Mononuclear cell (primary cell): ENCODE measurements around the gene KAT7. TPM values are rescaled to one million over a fixed set of nuclear protein-coding genes. Genes with fewer than 3 reads are reported as not detected.
A peak's percentile ranks its signal among the peaks of the same experiment; 100 is the strongest.

Experiments used
- H3K27me3 ChIP-seq: 2 replicates; pipeline ENCODE4 v1.6.0; 2011; ENCODE audit warnings: low read length, control low read depth; ENCODE audit not compliant: insufficient read depth
- H3K4me1 ChIP-seq: 2 replicates; pipeline ENCODE4 v1.5.1; 2011; ENCODE audit warnings: mild to moderate bottlenecking, low read length, control low read depth; ENCODE audit not compliant: insufficient read depth
- H3K4me3 ChIP-seq: 2 replicates; pipeline ENCODE4 v1.5.1; 2011; ENCODE audit warnings: mild to moderate bottlenecking, low read length, moderate library complexity
- H3K9me3 ChIP-seq: 2 replicates; pipeline ENCODE4 v1.5.1; 2011; ENCODE audit warnings: low read depth, mild to moderate bottlenecking, control low read depth, low read length
- total RNA-seq: library from RNA; depleted of rRNA; stranded (reverse); fragments of >200 nt; gene quantifications from one replicate; pipeline ENCODE4 v1.2.3, GENCODE V29; 2012

KAT7 gene
- total RNA-seq = 133 TPM

DNA sequence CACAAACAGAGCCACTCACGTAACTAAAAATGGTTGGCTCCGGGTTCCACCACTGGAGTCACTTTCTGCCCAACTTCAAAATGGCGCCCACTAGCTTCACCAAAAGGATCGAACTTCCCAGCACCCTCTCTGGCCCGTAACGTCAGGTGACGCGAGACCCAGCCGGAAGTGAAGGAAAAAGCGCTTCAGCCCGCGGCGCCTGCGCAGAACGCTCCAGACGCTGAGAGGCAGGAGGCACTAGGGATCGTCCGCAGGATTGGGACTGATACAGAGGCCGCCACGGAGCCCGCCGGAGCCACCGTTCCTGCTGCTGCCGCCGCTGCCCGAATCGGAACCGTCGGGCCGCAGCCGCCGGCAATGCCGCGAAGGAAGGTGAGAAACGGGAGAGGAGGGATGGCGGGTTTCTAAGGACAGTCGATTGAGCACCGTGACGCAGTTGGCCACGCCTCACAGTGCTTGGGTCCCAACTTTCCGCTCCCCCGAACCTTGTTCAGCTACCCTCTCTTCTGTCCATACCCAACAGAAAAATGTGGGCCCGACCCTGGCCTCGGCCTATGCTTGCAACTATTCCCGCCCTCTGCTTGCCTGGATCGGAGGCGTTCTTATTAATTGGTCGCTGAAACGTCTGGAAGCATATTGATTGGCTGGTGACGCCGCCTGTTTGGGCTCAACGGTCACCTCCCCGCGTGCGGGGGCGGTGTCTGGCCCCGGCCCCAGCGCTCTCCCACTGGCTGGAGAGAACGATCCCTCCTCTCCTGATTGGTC, at the start of gene KAT7:
Gene KAT7 (plus strand): TSS at position 204 of the 765 bp plus-strand sequence. CDS start 154 bp downstream, at position 358.
- H3K4me3 ChIP-seq = peak within 1 kb of the TSS; percentile 100
- H3K27me3 ChIP-seq = no peaks in the 10 kb centered on the region
- peaks cover 32% of the 10 kb centered on the region for H3K4me1 ChIP-seq

DNA sequence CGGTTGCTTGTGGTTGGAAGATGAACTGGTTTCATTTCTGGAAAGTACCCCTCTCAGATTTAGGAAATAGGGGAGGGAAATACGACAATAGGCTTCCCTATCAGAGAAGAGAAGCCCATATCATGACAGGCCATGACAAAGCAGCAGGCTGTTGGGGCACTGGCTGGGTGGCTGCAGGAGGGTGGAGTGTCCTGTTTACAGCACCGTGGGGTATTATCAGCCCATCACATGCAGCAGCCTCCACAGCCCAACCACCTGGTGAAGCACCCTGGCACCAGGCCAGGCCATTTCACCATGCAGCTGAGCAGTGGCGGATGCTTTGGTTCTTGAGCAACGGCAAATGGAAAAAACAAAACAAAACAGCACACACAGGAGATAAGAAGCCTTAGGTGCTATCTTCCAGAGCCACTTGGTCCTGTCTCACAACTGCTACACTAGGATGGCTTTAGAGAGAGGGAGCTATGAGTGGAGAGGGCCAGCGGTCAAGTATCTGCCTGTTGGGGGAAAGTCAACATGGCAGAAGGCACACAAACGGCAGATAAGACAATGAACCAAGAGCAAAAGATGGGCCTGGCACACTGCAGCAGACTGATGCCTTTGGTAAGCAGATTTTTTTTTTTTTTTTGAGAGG, 48.7 kb upstream of the KAT7 start:
- Histone ChIP-seq H3K9me3 (no peaks in the 10 kb centered on the region), H3K4me1 (peaks cover 91% of the 10 kb centered on the region), H3K4me3 (peak overlapping the region; percentile 42), H3K27me3 (no peaks in the 10 kb centered on the region)

More for the DNA sequence above, at the start of gene KAT7:
- H3K9me3 ChIP-seq = no peaks in the 10 kb centered on the region

DNA sequence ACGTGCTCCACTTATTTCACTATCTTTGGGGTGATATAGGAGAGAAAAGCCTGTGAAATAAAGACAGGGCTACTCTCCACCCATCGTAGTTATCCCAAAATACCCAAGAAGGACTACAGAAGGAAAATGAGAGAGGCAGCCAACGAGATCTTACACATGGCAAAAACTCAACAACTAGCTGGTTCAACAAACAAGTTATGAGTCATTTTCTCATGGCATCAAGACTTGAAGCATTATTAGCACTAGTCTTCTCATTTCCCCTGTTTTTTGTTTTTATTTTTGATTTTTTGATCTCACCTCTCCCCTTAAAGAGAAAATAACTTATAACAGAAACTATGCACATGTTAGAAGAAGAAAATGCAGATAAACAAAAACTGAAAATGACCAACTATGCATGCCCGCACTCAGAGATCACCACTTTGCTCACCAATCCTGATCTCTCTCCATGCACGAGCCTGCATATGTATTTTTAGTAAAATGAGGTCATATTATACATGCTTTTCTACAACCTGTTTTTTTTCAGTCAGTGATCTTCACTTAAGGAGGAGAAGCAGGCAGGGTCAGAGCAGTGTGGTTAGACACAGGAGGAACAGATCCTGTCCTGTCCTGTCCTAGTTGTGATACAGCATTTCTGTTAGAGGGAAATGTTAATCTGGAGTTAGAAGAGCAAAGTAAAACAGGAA, 47.3 kb upstream of the KAT7 start:
- no peaks in the 10 kb centered on the region for H3K27me3 ChIP-seq
- H3K4me1 ChIP-seq = peaks cover 99% of the 10 kb centered on the region
- H3K4me3 ChIP-seq = peak overlapping the region; percentile 42
- H3K9me3 ChIP-seq = no peaks in the 10 kb centered on the region

DNA sequence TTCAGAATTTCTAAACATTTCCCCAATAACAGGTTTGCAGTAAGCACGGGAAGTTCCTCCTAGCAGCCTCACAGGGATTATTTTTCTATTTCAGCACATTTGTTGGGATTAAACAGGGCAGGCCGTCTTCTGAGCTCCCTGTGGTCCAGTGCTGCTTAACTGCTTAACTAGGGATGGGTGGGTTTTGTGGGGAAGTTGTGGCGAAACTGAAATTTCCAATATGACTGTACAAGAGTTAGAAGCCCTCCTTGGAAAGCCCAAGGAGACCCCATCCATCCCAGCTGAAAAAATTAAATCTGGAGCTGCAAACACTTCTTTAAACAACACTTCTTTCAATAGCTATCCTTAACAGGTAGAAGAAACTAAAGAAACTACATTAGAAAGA, 46.8 kb upstream of the KAT7 start:
- no peaks in the 10 kb centered on the region for H3K9me3 ChIP-seq
- H3K27me3 ChIP-seq = no peaks in the 10 kb centered on the region
- peak overlapping the region; percentile 2 for H3K4me3 ChIP-seq
- peaks cover 99% of the 10 kb centered on the region for H3K4me1 ChIP-seq

DNA sequence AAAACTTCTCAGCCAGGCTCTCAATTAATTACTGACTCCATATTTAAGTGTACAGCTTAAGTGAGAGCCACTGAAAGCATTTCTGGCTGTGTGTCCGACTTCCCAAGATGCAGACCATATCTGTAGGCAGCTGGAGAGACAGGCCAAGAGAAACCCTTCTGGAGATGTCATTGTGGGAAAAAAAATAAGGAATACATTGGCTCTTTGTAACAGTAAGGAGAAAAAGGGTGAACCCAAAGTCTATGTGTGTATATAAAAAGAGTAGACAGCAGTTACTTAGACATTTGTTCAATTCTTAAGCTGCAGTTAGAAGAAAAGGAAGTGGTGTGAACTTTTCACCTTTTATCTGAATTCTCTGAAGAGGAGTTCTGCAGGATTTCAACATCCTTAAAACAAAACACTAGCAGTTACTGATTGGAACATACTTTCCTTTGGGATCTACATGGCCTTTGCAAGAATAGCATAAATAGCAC, 46.3 kb upstream of the KAT7 start:
- Histone ChIP-seq H3K27me3 (no peaks in the 10 kb centered on the region), H3K4me3 (peak overlapping the region; percentile 2), H3K4me1 (peaks cover 99% of the 10 kb centered on the region), H3K9me3 (no peaks in the 10 kb centered on the region)

DNA sequence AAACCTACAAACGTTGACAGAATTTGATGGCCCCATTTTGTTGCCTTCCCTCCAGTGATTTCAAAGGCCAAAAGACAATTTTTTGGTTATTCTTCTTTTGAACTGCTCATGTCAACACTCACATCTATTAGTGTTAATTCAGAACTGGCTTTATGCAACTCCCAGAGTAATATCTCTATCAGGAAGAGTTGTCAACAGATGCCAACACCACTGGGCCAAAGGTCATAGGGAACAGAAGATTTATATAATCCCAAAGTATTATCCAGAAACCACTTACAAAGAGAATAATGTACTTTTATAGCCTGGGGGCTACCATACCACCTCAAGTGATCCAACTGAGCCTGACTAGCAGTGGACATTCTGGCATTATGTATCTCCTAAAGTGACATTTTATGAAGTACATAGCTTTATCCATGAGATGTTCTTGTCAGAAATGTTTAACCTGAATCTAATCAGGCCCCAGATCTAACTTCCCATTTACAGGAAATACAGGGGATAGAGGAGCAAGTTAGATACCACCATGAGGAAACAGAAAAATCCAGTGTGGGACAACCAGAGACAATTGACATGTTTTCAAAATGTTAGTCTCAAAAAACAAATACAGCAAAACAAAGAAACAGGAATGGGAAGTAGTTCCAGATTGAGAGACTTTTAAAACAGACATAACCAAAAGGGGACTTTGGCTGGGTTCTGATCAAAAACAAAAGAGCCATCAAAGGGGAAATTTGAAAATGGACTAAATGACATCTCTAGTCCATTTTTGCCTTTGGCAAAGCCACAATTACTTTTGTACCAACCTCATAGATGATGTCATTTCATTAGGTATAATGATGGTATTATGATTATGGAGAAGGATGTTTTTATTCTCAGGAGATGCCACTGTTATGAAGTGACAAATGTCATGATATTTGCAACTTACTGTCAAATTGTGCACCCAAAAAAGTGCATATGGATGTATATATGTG, 43.0 kb upstream of the KAT7 start:
- H3K27me3 ChIP-seq = no peaks in the 10 kb centered on the region
- H3K4me3 ChIP-seq = no peak overlapping the region
- no peaks in the 10 kb centered on the region for H3K9me3 ChIP-seq
- H3K4me1 ChIP-seq = peaks cover 100% of the 10 kb centered on the region

DNA sequence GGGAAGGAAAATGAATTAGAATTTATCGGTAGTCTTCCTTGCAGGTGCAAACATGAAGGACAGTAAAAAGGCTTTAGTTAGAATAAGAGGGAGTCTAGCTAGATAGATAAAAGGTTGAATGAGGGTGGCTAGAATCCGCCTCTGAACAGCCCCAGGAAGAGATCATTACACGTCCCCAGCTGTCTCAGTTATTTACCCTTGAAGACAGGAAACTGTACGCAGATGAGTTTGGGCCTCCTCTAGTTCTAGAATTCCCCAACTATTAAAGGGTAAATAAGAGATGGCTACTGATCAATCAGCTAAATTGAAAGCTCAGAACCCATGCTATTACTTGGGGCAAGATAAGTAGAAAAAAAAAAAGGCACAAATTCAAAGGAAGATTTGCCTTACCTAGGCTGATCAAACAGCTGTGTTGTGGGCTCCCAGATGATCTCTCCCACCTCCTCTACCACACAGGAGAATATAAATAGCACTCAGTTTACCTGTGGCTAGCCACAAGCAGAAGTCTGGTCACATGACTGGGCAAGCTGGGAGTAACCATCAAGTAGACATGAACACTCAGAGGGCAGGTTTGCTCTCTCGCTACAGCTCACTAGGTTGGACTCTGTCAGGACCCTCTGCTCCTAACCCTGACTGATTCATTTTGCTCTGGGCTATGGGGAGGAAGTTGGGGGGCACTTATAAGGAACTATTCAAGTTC, 41.5 kb upstream of the KAT7 start:
- Histone ChIP-seq H3K9me3 (no peaks in the 10 kb centered on the region), H3K4me3 (peak overlapping the region; percentile 21), H3K4me1 (peaks cover 87% of the 10 kb centered on the region), H3K27me3 (no peaks in the 10 kb centered on the region)

DNA sequence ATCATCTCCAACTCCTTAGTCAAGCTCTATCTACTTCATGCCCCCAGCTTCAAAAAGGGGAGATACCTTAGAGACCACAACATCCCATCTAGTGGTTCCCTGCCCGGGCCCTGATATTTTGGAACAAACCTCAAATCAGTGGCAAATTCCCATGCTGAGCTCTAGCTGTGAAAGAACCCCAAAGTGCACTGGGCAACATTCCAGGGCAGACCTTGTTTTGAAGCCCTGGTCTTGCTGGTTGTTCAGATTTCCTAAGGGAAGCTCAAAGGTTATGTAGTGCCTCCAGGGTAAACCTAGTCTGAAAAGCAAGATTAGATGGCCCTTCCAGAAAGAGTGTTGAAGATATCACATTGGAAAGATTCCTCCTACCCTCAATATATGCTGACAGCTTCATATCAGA, 40.8 kb upstream of the KAT7 start:
- H3K4me3 ChIP-seq = no peak overlapping the region
- peaks cover 87% of the 10 kb centered on the region for H3K4me1 ChIP-seq

DNA sequence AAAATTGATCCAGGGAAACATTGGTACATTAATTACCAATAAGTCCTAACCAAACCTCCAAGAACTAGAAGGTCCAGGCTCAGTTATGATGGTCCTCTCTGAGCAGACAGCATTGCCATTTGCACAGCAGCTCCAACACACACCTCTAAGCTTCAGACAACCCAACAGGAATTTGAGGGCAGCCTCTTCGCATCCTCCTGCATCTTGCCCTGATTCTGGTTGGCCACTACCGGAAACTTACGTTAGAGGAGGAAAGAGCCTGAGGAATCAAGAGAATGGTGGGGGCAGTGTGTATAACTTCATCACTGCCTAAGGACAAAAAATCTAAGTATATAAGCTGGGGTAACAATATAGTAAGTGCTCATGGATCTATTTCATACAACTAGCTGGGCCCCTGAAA, 40.3 kb upstream of the KAT7 start:
- no peaks in the 10 kb centered on the region for H3K27me3 ChIP-seq
- H3K4me3 ChIP-seq = no peak overlapping the region
- H3K4me1 ChIP-seq = peaks cover 87% of the 10 kb centered on the region
- no peaks in the 10 kb centered on the region for H3K9me3 ChIP-seq

More for the DNA sequence above, 40.8 kb upstream of the KAT7 start:
- H3K9me3 ChIP-seq = no peaks in the 10 kb centered on the region
- no peaks in the 10 kb centered on the region for H3K27me3 ChIP-seq

DNA sequence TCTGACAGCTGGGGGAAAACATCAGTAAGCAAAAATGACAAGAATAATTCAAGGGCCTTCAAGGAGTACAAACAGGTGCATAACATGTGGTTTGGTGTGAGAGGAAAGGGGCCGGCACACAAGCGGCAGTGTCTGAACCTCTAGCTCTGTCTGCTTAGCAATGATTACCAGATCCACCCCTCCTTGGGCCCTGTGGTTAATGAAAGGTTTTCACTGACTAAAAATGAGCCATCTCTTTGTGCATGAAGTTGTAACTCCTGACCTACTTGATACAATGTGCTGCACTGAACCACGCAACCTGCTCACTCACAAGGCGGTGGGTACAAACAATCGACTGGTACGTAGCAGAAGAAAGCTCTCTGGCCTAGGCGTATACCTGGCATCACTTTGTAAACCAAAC, 39.7 kb upstream of the KAT7 start:
- Histone ChIP-seq H3K9me3 (no peaks in the 10 kb centered on the region), H3K4me3 (no peak overlapping the region), H3K4me1 (peaks cover 87% of the 10 kb centered on the region)

DNA sequence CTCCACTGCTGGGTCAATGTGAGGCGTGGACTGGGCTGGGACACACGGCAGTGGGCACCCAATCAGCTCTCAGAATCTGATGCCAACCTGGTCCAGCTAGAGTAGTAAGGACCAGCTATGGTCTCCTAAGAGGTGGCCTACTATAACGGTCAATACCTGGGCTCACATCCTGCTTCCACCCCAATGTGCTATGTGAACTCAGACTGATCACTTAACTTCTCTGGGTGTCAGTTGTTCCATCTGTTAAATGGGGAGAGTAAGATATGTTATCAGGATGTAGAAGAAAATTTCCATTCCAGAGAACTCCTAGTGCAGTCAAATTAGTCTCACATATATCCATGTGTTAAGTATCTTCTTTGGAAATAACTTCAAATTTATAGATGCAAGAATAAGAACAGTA, 38.8 kb upstream of the KAT7 start:
- H3K4me3 ChIP-seq = no peak overlapping the region
- H3K9me3 ChIP-seq = no peaks in the 10 kb centered on the region
- no peaks in the 10 kb centered on the region for H3K27me3 ChIP-seq
- peaks cover 82% of the 10 kb centered on the region for H3K4me1 ChIP-seq

More for the DNA sequence above, 39.7 kb upstream of the KAT7 start:
- no peaks in the 10 kb centered on the region for H3K27me3 ChIP-seq

DNA sequence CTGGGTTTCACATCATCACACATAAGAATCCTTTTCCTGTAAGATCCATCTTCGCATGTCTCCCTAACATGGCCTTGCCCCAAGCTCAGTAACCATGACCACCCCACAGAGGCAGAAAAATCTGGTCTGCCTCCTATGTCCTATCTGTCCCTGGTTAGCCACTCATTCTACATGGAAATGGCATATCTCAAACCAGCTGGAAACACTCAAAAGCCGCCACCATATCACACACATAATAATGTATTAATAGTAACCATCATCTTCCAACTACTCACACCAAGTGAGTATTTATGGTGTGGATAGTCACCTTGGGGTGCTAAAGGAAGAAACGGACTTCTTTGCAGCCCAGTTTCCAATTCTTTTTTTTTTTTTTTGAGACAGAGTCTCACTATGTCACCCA, 36.0 kb upstream of the KAT7 start:
- H3K4me1 ChIP-seq = peaks cover 77% of the 10 kb centered on the region

DNA sequence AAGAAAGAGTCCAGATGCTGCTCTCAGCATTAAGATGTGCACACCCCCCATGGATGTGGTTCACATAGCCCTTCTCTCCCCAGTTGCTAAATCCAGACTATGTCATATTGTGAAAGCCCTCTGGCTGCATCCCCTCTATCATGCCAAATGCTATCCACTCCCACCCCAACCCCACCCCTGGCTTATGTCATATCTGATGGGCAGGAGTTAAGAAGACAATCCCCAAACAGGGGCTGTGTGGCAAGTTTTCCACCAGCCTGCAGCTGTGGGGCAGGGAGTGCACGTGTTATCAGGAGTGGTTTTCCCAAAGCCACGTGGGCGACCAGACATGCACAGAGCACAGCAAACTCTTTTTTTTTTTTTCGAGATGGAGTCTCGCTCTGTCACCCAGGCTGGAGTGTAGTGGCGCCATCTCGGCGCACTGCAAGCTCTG, 34.5 kb upstream of the KAT7 start:
- no peaks in the 10 kb centered on the region for H3K9me3 ChIP-seq
- peaks cover 74% of the 10 kb centered on the region for H3K4me1 ChIP-seq
- H3K27me3 ChIP-seq = no peaks in the 10 kb centered on the region
- H3K4me3 ChIP-seq = no peak overlapping the region

More for the DNA sequence above, 36.0 kb upstream of the KAT7 start:
- Histone ChIP-seq H3K9me3 (no peaks in the 10 kb centered on the region), H3K27me3 (no peaks in the 10 kb centered on the region), H3K4me3 (no peak overlapping the region)
